ENCODE data around the gene PALD1.

PALD1 gene

DNA sequence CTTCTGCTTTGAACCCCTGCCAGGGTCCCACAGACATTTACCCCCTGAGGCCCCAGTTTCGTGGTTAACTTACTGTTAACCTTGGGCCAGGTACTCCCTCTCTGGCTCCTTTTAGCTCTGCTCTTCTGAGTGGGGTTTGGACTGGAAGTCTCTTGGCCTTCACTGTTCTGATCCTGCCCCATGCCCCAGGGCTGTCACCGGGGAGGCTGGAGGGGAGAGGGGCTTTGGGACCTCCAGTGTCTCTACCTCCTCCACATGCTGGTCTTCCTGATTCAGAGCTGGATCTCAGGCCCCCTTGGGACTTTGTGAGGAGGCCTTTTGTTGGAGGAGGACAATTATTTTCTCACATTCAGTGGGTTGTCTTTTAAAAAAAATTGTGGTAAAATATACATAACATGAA, 12.7 kb upstream of the PALD1 start:
- Histone ChIP-seq H3K36me3 (ENCODE audit: insufficient read depth, low read length) (no peaks in the 10 kb centered on the region), H3K4me1 (ENCODE audit: insufficient read depth, low read length) (peaks cover 6% of the 10 kb centered on the region; the same call in 1 of the 2 replicates), H3K9me3 (ENCODE audit: control insufficient read depth, insufficient read depth, low read length) (no peaks in the 10 kb centered on the region), H3K9ac (ENCODE audit: low read depth, low read length) (no peak overlapping the region)

- Histone ChIP-seq H3K4me1 (ENCODE audit: insufficient read depth, low read length) (peaks cover 6% of the 10 kb centered on the region; the same call in 1 of the 2 replicates), H3K36me3 (ENCODE audit: insufficient read depth, low read length) (no peaks in the 10 kb centered on the region), H3K9ac (ENCODE audit: low read depth, low read length) (no peak overlapping the region), H3K9me3 (ENCODE audit: control insufficient read depth, insufficient read depth, low read length) (no peaks in the 10 kb centered on the region)
Observed at GRCh38 chr10:70466951-70467350, 11.6 kb upstream of the PALD1 start.

DNA sequence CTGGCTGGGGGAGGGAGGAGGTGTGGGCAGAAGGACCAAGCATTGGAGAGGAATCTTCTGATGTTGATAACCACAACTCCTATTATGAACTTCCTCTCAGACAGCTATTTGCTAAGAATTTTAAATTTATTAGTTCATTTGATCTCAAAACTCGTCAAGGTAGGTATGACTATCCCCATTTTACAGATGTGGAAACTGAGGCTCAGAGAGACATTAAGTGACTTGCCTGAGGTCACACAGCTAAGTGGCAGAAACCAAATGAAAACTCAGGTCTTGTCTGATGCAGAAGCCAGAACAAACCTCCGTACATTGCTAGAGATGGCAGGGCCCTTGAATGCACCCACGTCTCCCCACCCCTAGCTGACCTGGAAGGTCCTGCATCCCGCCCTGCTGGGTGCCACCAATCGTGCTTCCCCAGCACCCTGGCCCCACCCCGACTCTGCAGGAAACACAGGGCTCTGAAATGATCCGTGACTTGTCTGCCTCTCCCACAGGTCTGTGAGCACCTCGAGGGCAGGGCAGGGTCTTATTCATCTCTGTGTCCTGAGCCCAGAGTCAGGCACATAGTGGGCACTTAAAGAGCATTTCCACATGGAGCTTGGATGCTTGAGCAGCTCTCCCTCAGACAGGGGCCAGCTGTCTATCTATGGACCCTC, 5.6 kb upstream of the PALD1 start:
- H3K9me3 ChIP-seq (ENCODE audit: control insufficient read depth, insufficient read depth, low read length) = no peaks in the 10 kb centered on the region
- no peak overlapping the region for H3K9ac ChIP-seq (ENCODE audit: low read depth, low read length)
- H3K36me3 ChIP-seq (ENCODE audit: insufficient read depth, low read length) = no peaks in the 10 kb centered on the region
- H3K4me1 ChIP-seq (ENCODE audit: insufficient read depth, low read length) = peaks cover 11% of the 10 kb centered on the region

DNA sequence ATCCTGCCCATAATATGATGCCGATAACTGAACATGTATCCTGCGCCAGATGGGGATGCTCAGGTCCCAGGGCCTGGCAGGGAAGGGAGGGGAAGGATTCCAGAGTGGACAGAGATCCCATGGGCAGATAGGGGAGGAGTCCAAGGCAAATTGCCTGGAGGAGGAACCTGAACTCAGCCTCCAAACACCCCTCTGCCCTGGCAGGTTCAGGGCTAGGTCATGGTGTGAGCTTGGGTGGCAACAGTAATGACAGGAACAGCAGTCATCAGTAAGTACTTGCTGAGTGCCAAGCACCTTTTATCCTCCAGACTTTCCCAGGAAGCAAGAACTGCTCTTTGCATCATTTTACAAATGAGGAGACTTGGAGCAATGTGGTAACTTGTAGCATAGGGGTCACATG, 3.8 kb upstream of the PALD1 start:
- Histone ChIP-seq H3K9me3 (ENCODE audit: control insufficient read depth, insufficient read depth, low read length) (no peaks in the 10 kb centered on the region), H3K4me1 (ENCODE audit: insufficient read depth, low read length) (peaks cover 6% of the 10 kb centered on the region)

DNA sequence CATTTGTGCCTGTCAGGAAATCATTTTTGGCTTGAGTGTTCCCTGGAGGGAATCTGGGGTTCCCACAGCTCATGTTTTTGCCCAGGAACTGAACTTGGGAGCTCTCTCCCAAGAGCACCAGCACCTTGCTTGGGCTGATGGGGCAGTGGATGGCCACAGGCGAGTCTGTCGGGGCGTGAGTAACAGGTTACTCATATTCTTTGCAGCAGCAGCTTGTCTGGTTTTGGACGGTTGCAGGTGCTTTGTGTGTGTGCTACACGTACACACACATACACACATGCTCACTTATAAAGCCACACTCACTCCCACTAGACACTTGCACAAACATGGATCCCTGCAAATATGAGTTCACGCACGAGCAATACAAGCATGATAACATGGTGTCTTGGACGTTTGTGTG, 2.9 kb upstream of the PALD1 start:
- Histone ChIP-seq H3K36me3 (ENCODE audit: insufficient read depth, low read length) (no peaks in the 10 kb centered on the region), H3K9ac (ENCODE audit: low read depth, low read length) (no peak overlapping the region), H3K4me1 (ENCODE audit: insufficient read depth, low read length) (peaks cover 15% of the 10 kb centered on the region), H3K9me3 (ENCODE audit: control insufficient read depth, insufficient read depth, low read length) (no peaks in the 10 kb centered on the region)

More for the DNA sequence above, 3.8 kb upstream of the PALD1 start:
- Histone ChIP-seq H3K36me3 (ENCODE audit: insufficient read depth, low read length) (no peaks in the 10 kb centered on the region), H3K9ac (ENCODE audit: low read depth, low read length) (no peak overlapping the region)

GRCh38 chr10:70476249-70477035, 2.1 kb upstream of the PALD1 start:
- Histone ChIP-seq H3K36me3 (ENCODE audit: insufficient read depth, low read length) (no peaks in the 10 kb centered on the region), H3K4me1 (ENCODE audit: insufficient read depth, low read length) (peaks cover 15% of the 10 kb centered on the region), H3K9me3 (ENCODE audit: control insufficient read depth, insufficient read depth, low read length) (no peaks in the 10 kb centered on the region), H3K9ac (ENCODE audit: low read depth, low read length) (no peak overlapping the region)

GRCh38 chr10:70477661-70478162, 855 bp upstream of the PALD1 start:
- Histone ChIP-seq H3K9ac (ENCODE audit: low read depth, low read length) (peak overlapping the region; percentile 82), H3K4me1 (ENCODE audit: insufficient read depth, low read length) (peaks cover 20% of the 10 kb centered on the region), H3K9me3 (ENCODE audit: control insufficient read depth, insufficient read depth, low read length) (no peaks in the 10 kb centered on the region), H3K36me3 (ENCODE audit: insufficient read depth, low read length) (no peaks in the 10 kb centered on the region)

GRCh38 chr10:70479165-70479581, 606 bp downstream of the PALD1 start:
- no peaks in the 10 kb centered on the region for H3K36me3 ChIP-seq (ENCODE audit: insufficient read depth, low read length)
- peak overlapping the region; percentile 82 for H3K9ac ChIP-seq (ENCODE audit: low read depth, low read length)
- no peaks in the 10 kb centered on the region for H3K9me3 ChIP-seq (ENCODE audit: control insufficient read depth, insufficient read depth, low read length)
- H3K4me1 ChIP-seq (ENCODE audit: insufficient read depth, low read length) = peaks cover 20% of the 10 kb centered on the region

- peak overlapping the region; percentile 82; the same call in 1 of the 2 replicates for H3K9ac ChIP-seq (ENCODE audit: low read depth, low read length)
- peaks cover 20% of the 10 kb centered on the region for H3K4me1 ChIP-seq (ENCODE audit: insufficient read depth, low read length)
- no peaks in the 10 kb centered on the region for H3K9me3 ChIP-seq (ENCODE audit: control insufficient read depth, insufficient read depth, low read length)
- H3K36me3 ChIP-seq (ENCODE audit: insufficient read depth, low read length) = no peaks in the 10 kb centered on the region
Observed at GRCh38 chr10:70479626-70480238, 1.2 kb downstream of the PALD1 start.

GRCh38 chr10:70480239-70480861, 1.8 kb downstream of the PALD1 start:
- no peaks in the 10 kb centered on the region for H3K9me3 ChIP-seq (ENCODE audit: control insufficient read depth, insufficient read depth, low read length)
- H3K36me3 ChIP-seq (ENCODE audit: insufficient read depth, low read length) = no peaks in the 10 kb centered on the region
- peaks cover 20% of the 10 kb centered on the region for H3K4me1 ChIP-seq (ENCODE audit: insufficient read depth, low read length)
- H3K9ac ChIP-seq (ENCODE audit: low read depth, low read length) = no peak overlapping the region

DNA sequence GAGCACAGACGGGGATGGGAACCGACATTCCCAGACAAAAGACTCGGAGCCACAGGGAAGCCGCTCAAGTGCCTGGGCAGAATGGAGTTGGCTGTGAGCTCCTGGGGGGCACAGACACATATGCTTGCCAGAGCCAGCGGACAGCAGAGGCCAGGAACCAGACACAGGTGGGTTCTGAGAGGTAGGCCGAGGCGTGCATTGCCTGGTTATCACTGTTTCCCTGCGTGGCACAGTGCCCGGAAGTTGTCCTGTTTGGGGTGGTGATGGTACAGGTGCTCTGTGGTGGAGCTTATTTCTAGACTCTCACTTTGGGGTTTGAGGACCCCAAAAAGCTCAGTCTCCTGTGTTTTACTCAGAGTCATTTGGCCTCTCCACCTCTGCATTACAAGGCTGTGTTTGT, 2.5 kb downstream of the PALD1 start:
- Histone ChIP-seq H3K9ac (ENCODE audit: low read depth, low read length) (no peak overlapping the region), H3K36me3 (ENCODE audit: insufficient read depth, low read length) (no peaks in the 10 kb centered on the region), H3K4me1 (ENCODE audit: insufficient read depth, low read length) (peaks cover 20% of the 10 kb centered on the region), H3K9me3 (ENCODE audit: control insufficient read depth, insufficient read depth, low read length) (no peaks in the 10 kb centered on the region)

DNA sequence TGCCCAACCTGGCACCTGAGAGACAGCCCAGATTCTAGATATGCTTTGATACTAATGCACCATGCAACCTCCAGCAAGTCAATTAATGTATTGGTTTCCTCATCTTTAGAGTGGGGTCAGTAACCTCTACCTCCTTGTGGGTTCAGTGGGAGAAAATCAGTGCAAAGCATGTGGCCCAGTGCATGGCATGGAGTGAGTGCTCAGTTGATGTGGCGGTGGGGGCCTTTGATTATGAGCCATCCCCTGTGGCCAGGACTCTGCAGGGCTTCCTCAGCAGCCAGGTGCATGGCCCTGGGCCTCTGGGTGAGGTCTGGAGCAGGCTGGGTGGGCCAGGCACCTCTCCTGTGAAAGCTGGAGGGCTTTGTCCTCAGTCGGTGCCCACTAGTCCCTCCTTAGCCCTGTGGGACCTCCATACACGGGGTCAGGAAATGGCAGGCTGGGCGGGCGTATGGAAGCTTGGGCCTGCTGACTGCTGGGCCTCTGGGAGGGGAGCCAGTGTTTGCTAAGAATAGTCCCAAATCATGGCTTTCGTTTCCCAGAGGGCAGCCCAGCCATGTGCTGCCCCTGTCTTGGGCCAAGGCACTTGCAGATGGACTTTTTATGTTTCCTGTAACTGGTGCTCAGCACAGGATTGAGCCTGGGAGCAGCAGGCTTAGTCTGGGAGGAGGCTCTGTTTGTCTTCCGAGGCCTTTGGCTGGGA, 3.4 kb downstream of the PALD1 start:
- peaks cover 20% of the 10 kb centered on the region for H3K4me1 ChIP-seq (ENCODE audit: insufficient read depth, low read length)
- no peaks in the 10 kb centered on the region for H3K9me3 ChIP-seq (ENCODE audit: control insufficient read depth, insufficient read depth, low read length)
- H3K36me3 ChIP-seq (ENCODE audit: insufficient read depth, low read length) = no peaks in the 10 kb centered on the region
- H3K9ac ChIP-seq (ENCODE audit: low read depth, low read length) = no peak overlapping the region

DNA sequence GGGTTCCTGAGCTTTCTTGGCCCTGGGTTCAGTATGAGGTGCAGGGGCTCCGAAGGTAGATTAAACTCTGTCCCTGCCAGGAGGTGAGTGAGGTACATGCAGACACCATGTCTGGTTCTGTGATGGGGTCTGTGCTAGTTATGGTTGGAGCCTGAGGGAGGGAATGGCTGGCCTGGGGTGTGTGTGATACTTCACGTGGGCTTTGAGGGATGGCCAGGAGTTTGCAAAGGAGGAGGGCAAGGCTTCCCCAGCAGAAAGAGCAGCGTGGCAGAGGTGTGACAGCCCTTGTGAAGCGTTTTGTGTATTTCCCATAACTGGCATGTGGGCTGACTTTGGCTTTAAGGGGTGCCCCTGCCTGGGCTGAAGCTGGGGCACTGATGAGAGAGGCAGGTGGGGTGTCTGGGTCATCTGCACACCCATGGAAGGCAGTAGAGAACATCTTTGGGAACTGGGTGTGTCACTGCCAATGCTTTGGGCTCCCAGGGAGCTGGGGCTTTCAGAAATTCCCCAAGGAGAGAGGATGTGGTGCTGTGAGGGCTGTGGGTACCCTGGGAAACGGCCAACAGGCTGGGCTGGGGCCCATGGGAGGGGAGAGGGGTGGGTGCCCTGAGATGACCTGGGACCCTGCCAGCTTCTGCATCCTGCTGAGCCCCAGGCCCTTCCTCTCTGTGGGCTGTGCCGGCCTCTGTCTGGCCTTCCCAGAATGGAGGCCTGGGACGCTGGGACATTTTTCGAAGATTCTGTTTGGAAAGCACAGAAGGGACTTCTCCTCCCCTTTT, 4.6 kb downstream of the PALD1 start:
- no peaks in the 10 kb centered on the region for H3K9me3 ChIP-seq (ENCODE audit: control insufficient read depth, insufficient read depth, low read length)
- no peaks in the 10 kb centered on the region for H3K36me3 ChIP-seq (ENCODE audit: insufficient read depth, low read length)
- no peak overlapping the region for H3K9ac ChIP-seq (ENCODE audit: low read depth, low read length)
- H3K4me1 ChIP-seq (ENCODE audit: insufficient read depth, low read length) = peaks cover 14% of the 10 kb centered on the region
